ENCODE results near the gene MIPOL1.

- TF ChIP-seq TAF1 (conservative IDR thresholded peaks at IDR 0.05), result no peak
- no peak for TF ChIP-seq ATF3 (IDR thresholded peaks at IDR 0.05)
- no peak for TF ChIP-seq CTCF (IDR thresholded peaks at IDR 0.05; ENCODE audit: low read depth, low read length, missing input control)
- TF ChIP-seq GABPA (IDR thresholded peaks at IDR 0.05 in 1 of 2, conservative IDR thresholded peaks at IDR 0.05 in 1 of 2), result no peak
- no peak for TF ChIP-seq NR2F2 (IDR thresholded peaks at IDR 0.05)
- no peak for TF ChIP-seq JUND (IDR thresholded peaks at IDR 0.05)
- no peak for TF ChIP-seq EGR1 (IDR thresholded peaks at IDR 0.05; ENCODE audit: low read depth in 2 of 2)
Observed at GRCh38 chr14:37587881-37588666, 390.3 kb downstream of the MIPOL1 start.
